Lower leg skin (tissue), 4 donors: ENCODE measurements around the gene RAB10. TPM values are rescaled to one million over a fixed set of nuclear protein-coding genes. Genes with fewer than 3 reads are reported as not detected.

ENCODE experiments used
- DNase-seq, 2 donors: peaks; one replicate each; pipeline ENCODE4 v3.0.0-alpha.2; 2019; ENCODE audit warnings: low spot score in 2 of 2
- H3K4me3 ChIP-seq: fragments of 200-600 bp; sonication (generic); 2 replicates; pipeline ENCODE4 v1.5.1; 2017; ENCODE audit warnings: mild to moderate bottlenecking, low read depth; ENCODE audit not compliant: poor library complexity, severe bottlenecking
- CTCF ChIP-seq, 3 donors: fragments of 450-650 bp; IDR thresholded peaks; one replicate each; pipeline ENCODE4 v1.5.1; 2016; ENCODE audit warnings: antibody characterized with exemption in 3 of 3, mild to moderate bottlenecking in 3 of 3, moderate library complexity in 2 of 3
- POLR2A ChIP-seq, 2 donors: fragments of 450-650 bp; IDR thresholded peaks; one replicate each; pipeline ENCODE4 v1.6.1; 2016 to 2017; ENCODE audit warnings: antibody characterized with exemption in 2 of 2, mild to moderate bottlenecking in 1 of 2, moderate library complexity in 1 of 2
- WGBS, 2 donors: methylation state at CpG; one replicate each; pipeline ENCODE4 v1.1.5; 2018; 5-methylcytosine and 5-hydroxymethylcytosine counted together
- intact Hi-C: fragments of 100-400 bp; cut with DNase I; formaldehyde crosslinking; loops from one replicate; pipeline ENCODE4 v1.15.0; 2023; ENCODE audit warnings: low total_unique reads
- total RNA-seq, 4 donors: library from RNA; depleted of rRNA; stranded (reverse); fragments of >200 nt; gene quantifications; one replicate each; pipeline ENCODE4 v1.1.0, GENCODE V29; 2016

Gene RAB10
- total RNA-seq, 4 donors from 2014 or later: 125 to 228 (median 184) TPM

GRCh38 chr2:26061539-26061938 is 27.7 kb downstream of the RAB10 start:
- no peak overlapping the region for H3K4me3 ChIP-seq
- intact Hi-C loops: no loop called here
- TF ChIP-seq POLR2A (IDR thresholded peaks at IDR 0.05) (no peak), CTCF (IDR thresholded peaks at IDR 0.05) (no peak)
- WGBS, 2 donors: 83 to 92% methylated on average over 7 of the region's 7 CpGs
- no peak for DNase-seq

- 94% methylated on average over 4 of the region's 4 CpGs for whole genome bisulfite sequencing, 2 donors
- no peak overlapping the region for H3K4me3 ChIP-seq
- DNase-seq: no peak
- intact Hi-C loops: no loop called here
- TF ChIP-seq CTCF (IDR thresholded peaks at IDR 0.05) (no peak), POLR2A (IDR thresholded peaks at IDR 0.05) (no peak)
Observed at GRCh38 chr2:26064846-26065245, 31.0 kb downstream of the RAB10 start.

- no peak for TF ChIP-seq CTCF (IDR thresholded peaks at IDR 0.05)
- TF ChIP-seq POLR2A (IDR thresholded peaks at IDR 0.05): no peak
- DNase-seq: no peak
- H3K4me3 ChIP-seq: no peak overlapping the region
- intact Hi-C loops: no loop called here
- WGBS, 2 donors: 91 to 94% methylated on average over 1 of the region's 1 CpG
Observed at GRCh38 chr2:26067186-26067974, 33.5 kb downstream of the RAB10 start.

- WGBS, 2 donors: 57 to 69% methylated on average over 3 of the region's 3 CpGs
- intact Hi-C loops: no loop called here
- DNase-seq: no peak
- no peak overlapping the region for H3K4me3 ChIP-seq
- no peak for TF ChIP-seq CTCF (IDR thresholded peaks at IDR 0.05)
- TF ChIP-seq POLR2A (IDR thresholded peaks at IDR 0.05): no peak
Observed at GRCh38 chr2:26067980-26068507, 34.2 kb downstream of the RAB10 start.

GRCh38 chr2:26068602-26069298 is 34.9 kb downstream of the RAB10 start:
- no peak overlapping the region for H3K4me3 ChIP-seq
- no peak for TF ChIP-seq POLR2A (IDR thresholded peaks at IDR 0.05)
- TF ChIP-seq CTCF (IDR thresholded peaks at IDR 0.05): no peak
- intact Hi-C loops: no loop called here
- WGBS, 2 donors: 7 to 11% methylated on average over 4 of the region's 4 CpGs
- no peak for DNase-seq
